Measurements from ENCODE around the gene SRRM2.
"Not testable (repeated sequence)": the region's sequence is repeated elsewhere in the genome, so short reads cannot be mapped to it uniquely, and the experiment has no call there.

The SRRM2 gene

GRCh38 chr16:2715064-2715463 is 37.4 kb upstream of the SRRM2 start:
- DNase-seq (ENCODE audit: low read depth in 2 of 2): no peak

- peak; percentile 70 to 79 for DNase-seq (ENCODE audit: low read depth in 2 of 2)
These were observed 36.9 kb upstream of the SRRM2 start for GRCh38 chr16:2715519-2715918.

- DNase-seq (ENCODE audit: low read depth in 2 of 2): no peak
These were observed 36.2 kb upstream of the SRRM2 start for GRCh38 chr16:2715966-2716885.

- no peak for DNase-seq (ENCODE audit: low read depth in 2 of 2)
These were observed 35.5 kb upstream of the SRRM2 start for GRCh38 chr16:2716948-2717347.

- no peak for DNase-seq (ENCODE audit: low read depth in 2 of 2)
These were observed 34.8 kb upstream of the SRRM2 start for GRCh38 chr16:2717383-2718263.

GRCh38 chr16:2719328-2720063 is 32.9 kb upstream of the SRRM2 start:
- DNase-seq (ENCODE audit: low read depth in 2 of 2): no peak

- no peak for DNase-seq (ENCODE audit: low read depth in 2 of 2)
These were observed 32.4 kb upstream of the SRRM2 start, which contains the start of gene PRSS27 for GRCh38 chr16:2720064-2720457. Gene PRSS27, minus strand, starts transcription at chr16:2720224. Its CDS starts 64 bp downstream, at chr16:2720160.

GRCh38 chr16:2720719-2721633 is 31.5 kb upstream of the SRRM2 start:
- peak; percentile 66 to 79 for DNase-seq (ENCODE audit: low read depth in 2 of 2)

- not testable (repeated sequence) for DNase-seq (ENCODE audit: low read depth in 2 of 2)
These were observed 30.7 kb upstream of the SRRM2 start for GRCh38 chr16:2721634-2722173.

- DNase-seq (ENCODE audit: low read depth in 2 of 2): no peak
These were observed 28.3 kb upstream of the SRRM2 start for GRCh38 chr16:2724088-2724676.

- no peak for DNase-seq (ENCODE audit: low read depth in 2 of 2)
These were observed 27.6 kb upstream of the SRRM2 start for GRCh38 chr16:2724816-2725348.

GRCh38 chr16:2726923-2727322 is 25.5 kb upstream of the SRRM2 start:
- DNase-seq (ENCODE audit: low read depth in 2 of 2): no peak

- no peak for DNase-seq (ENCODE audit: low read depth in 2 of 2)
These were observed 24.4 kb upstream of the SRRM2 start for GRCh38 chr16:2728034-2728433.

GRCh38 chr16:2734844-2735515 is 17.5 kb upstream of the SRRM2 start:
- DNase-seq (ENCODE audit: low read depth in 2 of 2): no peak

GRCh38 chr16:2736476-2737237 is 15.8 kb upstream of the SRRM2 start:
- DNase-seq (ENCODE audit: low read depth in 2 of 2): no peak

- no peak for DNase-seq (ENCODE audit: low read depth in 2 of 2)
These were observed 15.2 kb upstream of the SRRM2 start for GRCh38 chr16:2737238-2737605.

- DNase-seq (ENCODE audit: low read depth in 2 of 2): no peak
These were observed 14.5 kb upstream of the SRRM2 start for GRCh38 chr16:2737895-2738418.

GRCh38 chr16:2738615-2739014 is 13.8 kb upstream of the SRRM2 start:
- DNase-seq (ENCODE audit: low read depth in 2 of 2): no peak
